Measurements from ENCODE around the gene KCTD18.

GRCh38 chr2:200492656-200493055, 17.2 kb downstream of the KCTD18 start:
- TF ChIP-seq CTCF (IDR thresholded peaks at IDR 0.05; ENCODE audit: low read depth, low read length) (no peak), EZH2phosphoT487 (IDR thresholded peaks at IDR 0.05; ENCODE audit: low read depth) (no peak)

Data from OCI-LY3 (cell line).